IPS-18c (cell line): ENCODE measurements around the gene DEPDC1B.
"Not testable (repeated sequence)": the region's sequence is repeated elsewhere in the genome, so short reads cannot be mapped to it uniquely, and the experiment has no call there.

Experiments
- H3K4me3 ChIP-seq: 2 replicates; pipeline ENCODE4 v1.7.0; 2013; ENCODE audit warnings: low read depth, mild to moderate bottlenecking, low read length, moderate library complexity; ENCODE audit not compliant: insufficient read depth
- H3K9me3 ChIP-seq: one replicate; pipeline ENCODE4 v1.6.1; 2013; ENCODE audit warnings: mild to moderate bottlenecking, low read length, moderate library complexity; ENCODE audit not compliant: control insufficient read depth, insufficient read depth

DEPDC1B gene, protein sequence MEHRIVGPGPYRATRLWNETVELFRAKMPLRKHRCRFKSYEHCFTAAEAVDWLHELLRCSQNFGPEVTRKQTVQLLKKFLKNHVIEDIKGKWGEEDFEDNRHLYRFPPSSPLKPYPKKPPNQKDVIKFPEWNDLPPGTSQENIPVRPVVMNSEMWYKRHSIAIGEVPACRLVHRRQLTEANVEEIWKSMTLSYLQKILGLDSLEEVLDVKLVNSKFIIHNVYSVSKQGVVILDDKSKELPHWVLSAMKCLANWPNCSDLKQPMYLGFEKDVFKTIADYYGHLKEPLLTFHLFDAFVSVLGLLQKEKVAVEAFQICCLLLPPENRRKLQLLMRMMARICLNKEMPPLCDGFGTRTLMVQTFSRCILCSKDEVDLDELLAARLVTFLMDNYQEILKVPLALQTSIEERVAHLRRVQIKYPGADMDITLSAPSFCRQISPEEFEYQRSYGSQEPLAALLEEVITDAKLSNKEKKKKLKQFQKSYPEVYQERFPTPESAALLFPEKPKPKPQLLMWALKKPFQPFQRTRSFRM

DNA sequence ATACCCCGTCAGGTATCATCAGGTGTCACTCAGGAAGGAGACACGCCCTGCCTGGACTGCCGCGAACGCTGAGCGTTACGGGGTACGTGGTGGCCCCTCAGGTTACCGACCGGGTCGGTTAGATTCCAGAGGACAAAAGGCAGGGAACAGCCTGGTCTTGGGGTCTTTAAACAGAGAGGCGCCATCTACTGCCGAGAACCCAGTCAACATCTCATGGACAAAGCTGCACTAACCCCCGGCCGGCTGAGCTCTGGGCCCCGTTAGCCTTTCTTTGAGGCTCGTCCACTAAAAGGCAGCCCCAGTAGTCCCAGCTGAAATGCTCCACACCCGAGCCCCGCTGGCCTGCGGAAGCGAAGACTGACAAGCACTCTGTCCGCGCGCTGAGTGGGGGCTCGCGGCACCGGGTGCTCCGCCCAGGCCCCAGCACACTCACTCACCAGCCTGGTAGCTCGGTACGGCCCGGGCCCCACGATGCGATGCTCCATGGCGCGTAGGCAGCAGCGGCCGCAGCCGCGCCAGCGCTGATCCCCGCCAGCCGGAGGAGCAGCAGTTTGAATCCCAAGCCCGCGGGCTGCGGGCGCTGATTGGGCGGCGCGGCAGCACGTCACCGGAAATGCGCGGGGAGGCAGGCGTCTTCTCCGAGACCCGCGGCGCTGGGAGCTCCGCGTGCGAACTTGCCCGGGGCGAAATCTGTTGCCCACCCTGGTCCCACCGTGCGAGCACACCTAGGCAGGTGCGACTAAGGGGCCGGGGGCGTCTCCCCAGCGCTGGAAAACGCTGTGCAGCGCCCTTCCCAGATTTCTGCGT, at the start of gene DEPDC1B:
Gene DEPDC1B, minus strand, starts transcription at position 558 of the 807 bp plus-strand sequence. Its CDS starts 73 bp downstream, at position 485.
- Histone ChIP-seq H3K4me3 (peak within 1 kb of the TSS; percentile 87), H3K9me3 (no peaks in the 10 kb centered on the region)

DNA sequence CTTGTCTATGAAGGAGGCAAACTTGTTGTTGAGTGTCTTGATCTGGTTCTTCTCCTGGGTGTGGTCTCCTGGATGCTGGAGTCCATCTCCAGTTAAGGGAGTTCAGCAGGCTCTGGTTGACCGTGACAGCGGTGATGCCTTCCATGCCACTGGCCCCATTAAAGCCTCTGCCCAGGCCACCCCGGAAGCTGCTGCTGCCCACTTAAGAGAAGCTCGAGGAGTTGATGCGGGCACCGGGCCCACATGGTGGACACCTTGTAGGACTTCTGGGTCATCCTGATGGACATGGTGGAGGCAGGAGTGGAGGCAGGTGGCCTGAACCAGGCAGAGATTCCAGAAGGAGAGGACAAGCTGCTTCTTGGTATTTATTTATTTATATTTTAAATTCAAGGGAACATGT, 44.7 kb upstream of the DEPDC1B start:
- Histone ChIP-seq H3K9me3 (peaks cover 2% of the 10 kb centered on the region), H3K4me3 (no peak overlapping the region)

DNA sequence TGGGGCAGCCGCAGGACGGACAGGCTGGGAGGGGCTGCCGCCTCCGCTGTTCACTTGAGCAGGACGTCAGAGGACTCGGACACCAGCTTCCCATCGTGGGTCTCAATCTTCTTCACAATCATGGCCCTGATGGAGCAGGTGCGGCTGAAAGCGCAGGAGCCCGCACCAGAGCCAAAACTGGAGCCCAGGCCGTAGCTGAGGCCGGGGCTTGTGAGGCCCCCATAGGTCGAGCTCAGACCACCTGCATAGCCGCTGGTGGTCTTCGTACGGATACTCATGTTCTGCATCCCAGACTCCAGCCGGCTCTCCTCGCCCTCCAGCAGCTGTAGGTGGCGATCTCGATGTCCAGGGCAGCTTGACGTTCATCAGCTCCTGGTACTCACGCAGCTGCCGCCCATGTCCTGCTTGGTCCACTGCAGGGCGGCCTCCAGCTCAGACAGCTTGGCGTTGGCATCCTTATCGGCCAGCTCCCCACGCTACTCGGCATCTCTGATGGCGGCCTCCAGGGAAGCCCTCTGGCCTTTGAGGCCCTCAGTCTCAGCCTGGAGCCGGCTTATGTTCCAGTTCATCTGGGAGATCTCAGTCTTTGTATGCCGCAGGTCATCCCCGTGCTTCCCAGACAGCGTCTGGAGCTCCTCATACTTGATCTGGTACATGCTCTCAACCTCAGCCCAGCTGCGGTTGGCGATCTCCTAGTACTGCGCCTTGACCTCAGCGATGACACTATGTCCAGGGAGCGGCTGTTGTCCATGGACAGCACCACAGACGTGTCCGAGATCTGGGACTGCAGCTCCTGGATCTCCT, 43.7 kb upstream of the DEPDC1B start:
- Histone ChIP-seq H3K9me3 (peaks cover 2% of the 10 kb centered on the region), H3K4me3 (no peak overlapping the region)

DNA sequence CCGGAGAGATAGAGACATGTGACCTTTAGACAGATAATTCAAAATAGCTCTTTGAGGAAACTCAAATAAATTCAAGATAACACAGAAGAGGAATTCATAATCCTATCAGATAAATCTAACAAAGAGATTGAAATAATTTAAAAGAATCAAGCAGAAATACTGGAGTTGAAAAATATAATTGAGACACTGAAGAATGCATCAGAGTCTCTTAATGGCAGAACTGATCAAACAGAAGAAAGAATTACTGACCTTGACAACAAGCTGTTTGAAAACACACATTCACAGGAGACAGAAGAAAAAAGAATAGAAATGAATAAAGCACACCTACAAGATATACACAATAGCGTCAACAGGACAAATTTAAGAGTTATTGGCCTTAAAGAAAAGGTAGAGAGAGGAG, 40.4 kb upstream of the DEPDC1B start:
- Histone ChIP-seq H3K4me3 (no peak overlapping the region), H3K9me3 (peaks cover 2% of the 10 kb centered on the region)

DNA sequence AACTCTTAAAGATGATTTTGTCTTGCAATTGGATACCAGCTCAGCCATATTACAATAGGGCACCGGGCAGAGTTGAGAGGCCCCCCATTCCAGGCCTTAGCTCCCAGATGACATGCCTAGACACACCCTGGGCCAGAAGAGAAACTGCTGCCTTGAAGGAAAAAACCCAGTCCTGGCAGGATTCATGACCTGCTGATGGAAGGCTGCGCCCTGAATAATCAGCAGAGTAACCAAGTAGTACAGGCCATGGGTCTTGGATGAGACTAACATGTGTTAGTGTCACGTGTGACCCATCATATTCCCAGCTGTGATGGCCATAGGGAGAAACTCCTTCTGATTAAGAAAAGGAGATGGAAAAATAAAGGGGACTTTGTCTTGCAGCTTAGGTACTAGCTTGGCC, 39.0 kb upstream of the DEPDC1B start:
- H3K9me3 ChIP-seq = peaks cover 2% of the 10 kb centered on the region
- H3K4me3 ChIP-seq = no peak overlapping the region

DNA sequence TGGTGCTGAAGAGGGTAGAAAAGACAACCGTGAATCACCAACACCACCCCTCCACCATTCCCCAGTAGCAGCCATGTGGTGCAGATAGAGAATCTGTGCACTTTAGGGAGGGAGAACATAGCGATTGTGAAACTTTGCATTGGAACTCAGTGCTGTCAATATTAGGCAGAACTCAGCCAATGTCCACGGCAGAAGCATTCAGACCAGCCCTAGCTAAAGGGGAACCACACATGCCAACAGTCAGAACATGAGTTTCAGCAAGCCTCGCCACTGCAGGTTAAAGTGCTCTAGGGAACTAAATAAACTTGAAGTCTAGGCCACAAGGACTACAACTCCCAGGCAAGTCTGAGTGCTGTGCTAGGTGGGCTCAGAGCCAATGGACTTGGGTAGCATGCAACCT, 38.5 kb upstream of the DEPDC1B start:
- no peak overlapping the region for H3K4me3 ChIP-seq
- no peaks in the 10 kb centered on the region for H3K9me3 ChIP-seq

DNA sequence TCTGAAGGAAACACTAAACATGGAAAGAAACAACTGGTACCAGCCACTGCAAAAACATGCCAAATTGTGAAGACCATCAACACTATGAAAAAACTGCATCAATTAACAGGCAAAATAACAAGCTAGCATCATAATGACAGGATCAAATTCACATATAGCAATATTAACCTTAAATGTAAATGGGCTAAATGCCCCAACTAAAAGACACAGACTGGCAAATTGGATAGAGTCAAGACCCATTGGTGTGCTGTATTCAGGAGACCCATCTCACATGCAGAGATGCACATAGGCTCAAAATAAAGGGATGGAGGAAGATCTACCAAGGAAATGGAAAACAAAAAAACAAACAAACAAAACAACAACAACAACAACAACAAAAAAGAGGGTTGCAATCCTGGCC, 30.9 kb upstream of the DEPDC1B start:
- not testable (repeated sequence) for H3K9me3 ChIP-seq, H3K4me3 ChIP-seq

DNA sequence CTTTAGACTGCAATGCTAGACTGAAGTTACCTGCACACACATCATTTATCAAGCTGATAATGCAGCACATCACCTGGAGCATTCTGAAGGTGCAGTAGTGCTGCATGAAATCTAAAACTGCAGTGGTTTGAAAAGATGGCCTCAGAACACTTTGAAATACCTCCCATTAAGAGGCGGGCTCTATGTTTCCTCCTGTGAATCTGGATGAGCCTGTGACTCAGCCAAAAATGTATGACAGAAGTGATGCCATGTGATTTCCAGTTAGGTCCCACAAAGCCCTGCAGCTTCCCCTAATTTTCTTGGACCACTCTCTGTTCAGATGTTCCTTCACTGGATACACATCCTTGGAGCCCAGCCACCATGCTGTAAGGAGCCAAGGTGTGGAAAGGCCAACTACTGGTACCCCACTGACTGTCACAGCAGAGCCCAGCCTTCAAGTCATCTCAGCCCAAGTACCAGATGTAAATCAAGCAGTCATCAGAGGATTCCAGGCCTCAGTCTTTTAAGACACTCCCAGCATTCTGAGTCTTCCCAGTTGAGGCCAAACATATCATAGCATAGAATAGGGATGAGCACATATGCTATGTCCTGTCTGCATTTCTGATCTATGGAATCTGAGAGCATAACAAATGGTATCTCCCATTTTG, 27.2 kb upstream of the DEPDC1B start:
- Histone ChIP-seq H3K9me3 (no peaks in the 10 kb centered on the region), H3K4me3 (no peak overlapping the region)

DNA sequence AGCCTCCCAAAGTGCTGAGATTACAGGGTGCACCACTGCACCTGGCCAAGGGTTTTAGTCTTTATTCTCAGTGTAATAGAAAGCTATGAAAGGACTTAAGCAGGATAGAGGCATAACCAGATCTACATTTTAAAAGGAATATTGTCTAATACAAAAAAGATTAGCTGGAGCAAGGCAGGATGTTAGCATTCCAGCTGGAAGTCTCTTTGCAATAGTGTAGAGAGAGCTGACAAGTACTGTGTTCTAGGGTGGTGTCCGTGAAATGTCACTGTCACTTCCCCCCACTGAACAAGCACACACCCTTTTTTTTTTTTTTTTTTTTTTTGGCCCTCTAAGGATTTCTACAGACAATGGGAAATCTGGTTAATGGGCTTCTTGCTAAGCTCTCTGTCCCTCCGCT, 24.2 kb upstream of the DEPDC1B start:
- no peaks in the 10 kb centered on the region for H3K9me3 ChIP-seq
- no peak overlapping the region for H3K4me3 ChIP-seq

DNA sequence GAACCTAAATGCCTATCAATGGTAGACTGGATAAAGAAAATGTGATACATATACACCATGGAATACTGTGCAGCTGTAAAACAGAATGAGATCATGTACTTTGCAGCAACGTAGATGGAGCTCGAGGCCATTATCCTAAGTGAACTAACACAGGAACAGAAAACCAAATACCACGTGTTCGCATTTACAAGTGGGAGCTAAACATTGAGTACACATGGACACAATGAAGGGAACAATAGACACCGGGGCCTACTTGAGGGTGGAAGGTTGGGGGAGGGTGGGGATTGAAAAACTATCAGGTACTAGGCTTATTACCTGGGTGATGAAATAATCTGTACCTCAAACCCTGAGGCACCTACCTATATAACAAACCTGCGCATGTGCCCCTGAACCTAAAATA, 22.4 kb upstream of the DEPDC1B start:
- no peaks in the 10 kb centered on the region for H3K9me3 ChIP-seq

DNA sequence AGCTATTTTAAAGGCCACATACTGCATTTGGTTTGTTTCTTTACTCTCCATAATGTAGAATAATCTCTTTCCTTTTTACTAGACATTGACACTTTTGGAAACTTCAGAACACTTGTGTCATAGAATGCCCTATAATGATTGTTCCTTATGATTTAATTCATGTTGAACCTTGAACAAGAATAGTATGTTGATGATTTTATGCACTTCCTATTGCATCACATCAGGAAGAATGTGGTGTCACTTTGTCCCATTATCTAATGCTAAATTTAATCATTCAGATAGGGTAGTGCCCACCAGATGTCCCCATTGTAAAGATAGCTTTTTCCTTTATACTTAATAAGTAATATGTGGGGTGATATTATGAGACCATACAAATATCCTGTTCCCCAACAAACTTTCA, 19.4 kb upstream of the DEPDC1B start:
- H3K4me3 ChIP-seq = no peak overlapping the region
- no peaks in the 10 kb centered on the region for H3K9me3 ChIP-seq

More for the DNA sequence above, 22.4 kb upstream of the DEPDC1B start:
- no peak overlapping the region for H3K4me3 ChIP-seq

DNA sequence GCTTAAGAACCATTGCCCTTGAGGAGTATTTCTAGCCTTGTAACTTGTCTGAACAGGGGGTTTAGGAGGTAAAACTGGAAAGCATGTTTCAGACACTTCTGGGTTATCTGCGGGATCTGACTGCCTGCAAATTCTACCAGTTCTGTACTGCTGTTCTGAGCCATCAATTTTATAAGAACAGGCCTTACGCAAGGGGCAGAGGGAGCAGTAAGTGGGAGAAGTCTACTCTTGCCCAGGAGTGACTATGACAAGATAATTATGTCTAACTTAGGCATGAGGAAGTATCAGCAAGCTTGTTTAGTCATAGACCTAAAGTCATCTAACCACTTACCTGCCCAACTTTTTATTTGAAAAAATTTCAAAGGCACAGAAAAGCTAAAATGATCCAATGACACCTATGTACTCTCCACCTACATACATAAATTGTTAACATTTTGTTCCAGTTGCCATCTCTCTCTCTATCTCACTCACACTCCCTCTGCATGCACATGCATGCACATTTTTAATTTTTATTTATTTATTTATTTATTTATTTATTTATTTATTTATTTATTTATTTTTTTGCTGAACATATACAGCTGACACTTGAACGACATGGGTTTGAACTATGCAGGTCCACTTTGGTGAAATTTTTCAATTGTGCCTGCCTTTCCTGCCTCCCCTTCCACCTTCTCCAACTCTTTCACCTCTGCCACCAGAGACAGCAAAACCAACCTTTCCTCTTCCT, 18.4 kb upstream of the DEPDC1B start:
- no peak overlapping the region for H3K4me3 ChIP-seq
- H3K9me3 ChIP-seq = no peaks in the 10 kb centered on the region

DNA sequence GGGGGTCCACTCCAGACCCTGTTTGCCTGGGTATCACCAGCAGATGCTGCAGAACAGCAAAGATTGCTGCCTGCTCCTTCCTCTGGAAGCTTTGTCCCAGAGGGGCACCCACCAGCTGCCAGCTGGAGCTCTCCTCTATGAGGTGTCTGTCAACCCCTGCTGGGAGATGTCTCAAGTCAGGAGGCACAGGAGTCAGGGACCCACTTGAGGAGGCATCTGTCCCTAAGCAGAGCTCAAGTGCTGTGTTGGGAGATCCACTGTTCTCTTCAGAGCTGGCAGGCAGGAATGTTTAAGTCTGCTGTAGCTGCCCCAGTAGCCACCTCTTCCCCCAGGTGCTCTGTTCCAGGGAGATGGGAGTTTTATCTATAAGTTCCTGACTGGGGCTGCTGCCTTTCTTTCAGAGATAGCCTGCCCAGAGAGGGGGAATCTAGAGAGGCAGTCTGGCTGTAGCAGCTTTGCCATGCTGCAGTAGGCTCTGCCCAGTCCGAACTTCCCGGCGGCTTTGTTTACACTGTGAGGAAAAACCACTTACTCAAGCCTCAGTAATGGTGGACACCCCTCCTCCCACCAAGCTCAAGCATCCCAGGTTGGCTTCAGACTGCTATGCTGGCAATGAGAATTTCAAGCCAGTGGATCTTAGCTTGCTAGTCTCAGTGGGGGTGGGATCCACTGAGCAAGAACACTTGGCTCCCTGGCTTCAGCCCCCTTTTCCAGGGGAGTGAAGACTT, 15.4 kb upstream of the DEPDC1B start:
- H3K4me3 ChIP-seq, H3K9me3 ChIP-seq: not testable (repeated sequence)

DNA sequence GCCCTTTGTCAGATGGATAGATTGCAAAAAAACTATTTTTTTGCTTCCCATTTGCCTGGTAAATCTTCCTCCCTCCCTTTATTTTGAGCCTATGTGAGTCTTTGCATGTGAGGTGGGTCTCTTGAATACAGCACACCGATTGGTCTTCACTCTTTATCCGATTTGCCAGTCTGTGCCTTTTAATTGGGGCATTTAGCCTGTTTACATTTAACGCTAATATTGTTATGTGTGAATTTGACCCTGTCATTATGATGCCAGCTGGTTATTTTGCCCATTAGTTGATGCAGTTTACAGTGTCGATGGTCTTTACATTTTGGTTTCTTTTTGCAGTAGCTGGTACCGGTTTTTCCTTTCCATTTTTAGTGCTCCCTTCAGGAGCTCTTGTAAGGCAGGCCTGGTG, 13.0 kb upstream of the DEPDC1B start:
- no peaks in the 10 kb centered on the region for H3K9me3 ChIP-seq

DNA sequence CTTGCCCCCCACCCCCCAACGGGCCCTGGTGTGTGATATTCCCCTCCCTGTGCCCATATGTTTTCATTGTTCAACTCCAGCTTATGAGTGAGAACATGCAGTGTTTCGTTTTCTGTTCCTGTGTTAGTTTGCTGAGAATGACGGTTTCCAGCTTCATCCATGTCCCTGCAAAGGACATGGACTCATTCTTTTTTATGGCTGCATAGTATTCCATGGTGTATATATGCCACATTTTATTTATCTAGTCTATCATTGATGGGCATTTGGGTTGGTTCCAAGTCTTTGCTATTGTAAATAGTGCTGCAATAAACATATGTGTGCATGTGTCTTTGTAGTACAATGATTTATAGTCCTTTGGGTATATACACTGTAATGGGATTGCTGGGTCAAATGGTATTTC, 11.9 kb upstream of the DEPDC1B start:
- not testable (repeated sequence) for H3K4me3 ChIP-seq, H3K9me3 ChIP-seq

More for the DNA sequence above, 13.0 kb upstream of the DEPDC1B start:
- H3K4me3 ChIP-seq = no peak overlapping the region

DNA sequence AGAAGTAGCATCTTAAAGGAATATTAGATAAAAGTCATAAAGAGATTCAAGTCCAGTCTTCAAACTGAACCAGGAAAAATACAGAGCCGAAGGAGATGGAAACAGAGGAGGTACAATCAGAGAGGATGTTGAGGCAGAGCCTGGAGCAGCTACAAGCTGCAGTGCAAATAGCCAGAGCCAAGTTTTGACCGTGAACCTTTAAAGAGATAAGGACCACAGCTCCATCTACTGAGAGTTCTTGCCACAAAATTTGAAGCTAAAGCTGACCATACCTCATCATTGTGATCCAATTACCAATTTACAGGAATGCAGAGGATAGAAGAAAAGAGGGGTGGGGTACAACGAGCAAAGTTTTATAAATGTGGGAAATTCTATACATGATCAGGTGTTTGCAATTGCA, 10.4 kb upstream of the DEPDC1B start:
- no peak overlapping the region for H3K4me3 ChIP-seq
- no peaks in the 10 kb centered on the region for H3K9me3 ChIP-seq
